Measurements from ENCODE around the gene TXNRD2. TPM values are rescaled to one million over a fixed set of nuclear protein-coding genes. Genes with fewer than 3 reads are reported as not detected.

The TXNRD2 gene
- total RNA-seq, 1 donor from 2014 or later: 22.9 TPM

DNA sequence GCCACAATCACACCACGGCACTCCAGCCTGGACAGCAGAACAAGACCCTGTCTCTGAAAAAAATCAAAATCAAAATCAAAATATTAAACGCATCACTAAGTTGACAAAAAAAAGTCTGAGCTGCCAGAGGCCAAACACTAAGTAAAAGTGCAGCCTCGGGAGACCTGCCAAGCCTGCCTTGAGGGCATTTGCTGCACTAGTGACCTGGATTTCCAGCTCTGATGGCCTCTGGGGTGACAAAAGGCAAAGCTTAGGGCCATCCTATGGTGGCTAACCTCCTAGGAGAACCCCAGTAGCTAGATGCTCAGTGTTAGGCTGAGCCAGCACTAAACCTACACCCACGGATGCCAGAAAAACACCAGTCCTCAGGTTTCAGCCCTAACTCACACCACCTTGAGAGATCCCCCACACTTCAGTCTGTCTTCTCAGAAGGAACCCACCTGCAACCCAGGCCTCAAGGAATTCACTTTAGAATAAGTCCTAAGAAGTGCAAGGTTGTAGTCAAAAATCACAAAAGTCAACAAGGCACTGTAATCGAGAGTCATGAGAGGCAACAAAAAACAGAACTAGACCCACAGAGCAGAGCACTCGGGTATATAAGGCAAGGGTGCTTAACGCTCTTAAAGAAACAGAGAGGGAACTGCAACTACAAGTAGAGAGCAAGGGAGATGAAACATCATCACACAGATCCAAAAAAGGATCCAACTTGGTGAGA lies 115.6 kb downstream of the TXNRD2 start:
- H3K36me3 Mint-ChIP-seq: peaks cover 6% of the 10 kb centered on the region
- TF ChIP-seq, protein P1, sequence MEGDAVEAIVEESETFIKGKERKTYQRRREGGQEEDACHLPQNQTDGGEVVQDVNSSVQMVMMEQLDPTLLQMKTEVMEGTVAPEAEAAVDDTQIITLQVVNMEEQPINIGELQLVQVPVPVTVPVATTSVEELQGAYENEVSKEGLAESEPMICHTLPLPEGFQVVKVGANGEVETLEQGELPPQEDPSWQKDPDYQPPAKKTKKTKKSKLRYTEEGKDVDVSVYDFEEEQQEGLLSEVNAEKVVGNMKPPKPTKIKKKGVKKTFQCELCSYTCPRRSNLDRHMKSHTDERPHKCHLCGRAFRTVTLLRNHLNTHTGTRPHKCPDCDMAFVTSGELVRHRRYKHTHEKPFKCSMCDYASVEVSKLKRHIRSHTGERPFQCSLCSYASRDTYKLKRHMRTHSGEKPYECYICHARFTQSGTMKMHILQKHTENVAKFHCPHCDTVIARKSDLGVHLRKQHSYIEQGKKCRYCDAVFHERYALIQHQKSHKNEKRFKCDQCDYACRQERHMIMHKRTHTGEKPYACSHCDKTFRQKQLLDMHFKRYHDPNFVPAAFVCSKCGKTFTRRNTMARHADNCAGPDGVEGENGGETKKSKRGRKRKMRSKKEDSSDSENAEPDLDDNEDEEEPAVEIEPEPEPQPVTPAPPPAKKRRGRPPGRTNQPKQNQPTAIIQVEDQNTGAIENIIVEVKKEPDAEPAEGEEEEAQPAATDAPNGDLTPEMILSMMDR (IDR thresholded peaks at IDR 0.05; ENCODE audit: unreplicated experiment): no peak
- no peak overlapping the region for H3K4me3 Mint-ChIP-seq
- no peaks in the 10 kb centered on the region for H3K27me3 Mint-ChIP-seq (ENCODE audit: low read depth)
- peaks cover 32% of the 10 kb centered on the region for H3K4me1 Mint-ChIP-seq
- peaks cover 5% of the 10 kb centered on the region for H3K9me3 Mint-ChIP-seq
- peak in 1 of 2 experiments; percentile 20 for DNase-seq (ENCODE audit: low spot score in 2 of 2, unreplicated experiment in 2 of 2)
- H3K27ac Mint-ChIP-seq: no peak overlapping the region

Small RNA genes lying within 50 kb of the gene (microRNA-seq; reads per million reads assigned to microRNA genes)
- gene MIR4761: not detected

Other genes starting within 250 kb of the TXNRD2 start
- gene SEPTIN5, start 227.3 kb downstream of the TXNRD2 start, total RNA-seq: 32.2 to 42.1 TPM (median 36.2 TPM) in 3 replicates
- 1.4 to 5.7 TPM (median 4.4 TPM) in 3 replicates for gene GP1BB, start 218.3 kb downstream of the TXNRD2 start, total RNA-seq
- gene TBX1, start 181.0 kb downstream of the TXNRD2 start, total RNA-seq: 0.34 to 0.45 TPM in 2 of 3 replicates, not detected in the other
- 9.0 to 9.9 TPM (median 9.8 TPM) in 3 replicates for gene GNB1L, start 86.9 kb downstream of the TXNRD2 start, total RNA-seq
- gene RTL10, start 86.9 kb downstream of the TXNRD2 start, total RNA-seq: 32.2 to 35.1 TPM (median 34.3 TPM) in 3 replicates
- 87.8 to 93.5 TPM (median 93.5 TPM) in 3 replicates for gene COMT, start within 50 bp of the TXNRD2 start, total RNA-seq
- 38.4 to 43.8 TPM (median 41.2 TPM) in 3 replicates for gene ARVCF, start 75.0 kb upstream of the TXNRD2 start, total RNA-seq
- gene TANGO2, start 79.3 kb upstream of the TXNRD2 start, total RNA-seq: 13.4 to 17.5 TPM (median 15.6 TPM) in 3 replicates
- 69.4 to 72.3 TPM (median 71.5 TPM) in 3 replicates for gene DGCR8, start 138.4 kb upstream of the TXNRD2 start, total RNA-seq
- 154 to 155 TPM (median 154 TPM) in 3 replicates for gene RANBP1, start 174.3 kb upstream of the TXNRD2 start, total RNA-seq
- 68.7 to 78.1 TPM (median 76.0 TPM) in 3 replicates for gene TRMT2A, start 175.4 kb upstream of the TXNRD2 start, total RNA-seq
- 82.4 to 86.2 TPM (median 82.4 TPM) in 3 replicates for gene ZDHHC8, start 190.0 kb upstream of the TXNRD2 start, total RNA-seq
- gene CCDC188, start 209.2 kb upstream of the TXNRD2 start, total RNA-seq: not detected in 3 replicates